Breast epithelium (tissue), 4 donors: Measurements from ENCODE around the gene EBI3. TPM values are rescaled to one million over a fixed set of nuclear protein-coding genes. Genes with fewer than 3 reads are reported as not detected.

Experiments
- DNase-seq, 2 donors: peaks; one replicate each; pipeline ENCODE4 v3.0.0-alpha.2; 2019; ENCODE audit warnings: low spot score in 2 of 2
- H3K27ac ChIP-seq, 2 donors: fragments of 200-600 bp; sonication (generic) in 1 of 2; one replicate each; pipeline ENCODE4 v1.5.1; 2016 to 2019; ENCODE audit warnings: mild to moderate bottlenecking in 1 of 2
- H3K27me3 ChIP-seq, 2 donors: fragments of 200-600 bp; sonication (generic) in 1 of 2; one replicate each; pipeline versions ENCODE4 v1.5.1 to v1.6.0; 2017 to 2019; ENCODE audit warnings: control low read depth in 1 of 2, mild to moderate bottlenecking in 1 of 2
- H3K36me3 ChIP-seq: fragments of 200-600 bp; one replicate; pipeline ENCODE4 v1.5.1; 2019
- H3K4me1 ChIP-seq, 2 donors: fragments of 200-600 bp; sonication (generic); one replicate each; pipeline ENCODE4 v1.5.1; 2016 to 2019; ENCODE audit warnings: control low read depth in 1 of 2
- H3K4me3 ChIP-seq, 3 donors: fragments of 200-600 bp; sonication (generic); 1 replicate in 2 of 3; 2 replicates in 1 of 3; pipeline ENCODE4 v1.5.1; 2016 to 2019; ENCODE audit warnings: mild to moderate bottlenecking in 3 of 3, moderate library complexity in 2 of 3
- H3K9me3 ChIP-seq, 2 donors: fragments of 200-600 bp; sonication (generic) in 1 of 2; one replicate each; pipeline ENCODE4 v1.5.1; 2016 to 2019; ENCODE audit warnings: control low read depth in 1 of 2
- POLR2A ChIP-seq: fragments of 450-650 bp; IDR thresholded peaks from one replicate; pipeline ENCODE4 v1.6.1; 2016; ENCODE audit warnings: antibody characterized with exemption, mild to moderate bottlenecking, moderate library complexity
- POLR2AphosphoS5 ChIP-seq, 3 donors: sonication (generic); formaldehyde crosslinking; IDR thresholded peaks; one replicate each; pipeline ENCODE4 v1.6.1; 2017; ENCODE audit warnings: antibody characterized with exemption in 3 of 3
- intact Hi-C: fragments of 100-400 bp; cut with DNase I; formaldehyde crosslinking; loops from one replicate; pipeline ENCODE4 v1.15.1; 2023; ENCODE audit warnings: low total_unique reads
- total RNA-seq, 3 donors: library from RNA; depleted of rRNA; stranded (reverse); fragments of >200 nt; gene quantifications; one replicate each; pipeline ENCODE4 v1.1.0, GENCODE V29; 2016
- TF ChIP-seq, protein P1 (sequence below), 3 donors: fragments of 450-650 bp; IDR thresholded peaks; one replicate each; pipeline ENCODE4 v1.5.1; 2016 to 2017; ENCODE audit warnings: antibody characterized with exemption in 3 of 3, mild to moderate bottlenecking in 3 of 3, moderate library complexity in 3 of 3

EBI3 gene
- total RNA-seq: 10 to 100 TPM in 1 of 3 donors, 1 to 10 TPM in 1, under 1 TPM in 1; 0.66 to 12.6 (median 8.2) TPM

GRCh38 chr19:4229179-4229931, at the start of gene EBI3:
Gene EBI3 (plus strand): TSS chr19:4229523. CDS start chr19:4229551, 28 bp downstream.
- no peak for DNase-seq
- H3K4me1 ChIP-seq: no peaks in the 10 kb centered on the region
- H3K4me3 ChIP-seq: peak within 1 kb of the TSS in 2 of 3 donors; percentile 7 to 23

DNA sequence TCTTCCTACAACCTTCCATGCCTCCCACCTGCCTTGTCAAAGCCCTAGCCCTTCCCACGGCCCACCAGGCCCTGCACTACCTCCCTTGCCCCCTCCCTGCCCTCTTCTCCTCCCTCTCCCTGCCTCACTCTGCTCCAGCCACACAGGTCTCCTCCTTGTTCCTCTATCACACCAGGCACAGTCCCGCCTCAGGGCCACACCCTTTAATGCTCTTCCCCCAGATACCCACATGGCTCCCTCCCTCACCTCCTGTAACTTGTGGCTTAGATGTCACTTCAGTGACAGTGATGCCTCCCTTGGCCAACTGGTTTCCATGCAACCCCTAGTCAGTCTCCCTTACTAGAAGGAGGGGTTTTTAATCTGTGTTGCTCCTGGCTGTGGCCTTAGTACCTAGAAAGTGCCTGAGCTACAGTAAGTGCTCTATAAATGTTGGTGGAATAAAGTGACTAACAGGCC, 48.2 kb upstream of the EBI3 start:
- H3K27ac ChIP-seq: no peak overlapping the region
- H3K9me3 ChIP-seq: no peaks in the 10 kb centered on the region
- H3K4me3 ChIP-seq: peak overlapping the region in 2 of 3 donors; percentile 84 to 95
- no peak for DNase-seq
- H3K4me1 ChIP-seq: peaks cover 0 to 17% of the 10 kb centered on the region in 2 donors
- no peak for TF ChIP-seq POLR2AphosphoS5 (IDR thresholded peaks at IDR 0.05)
- TF ChIP-seq POLR2A: no peak
- TF ChIP-seq, protein P1, sequence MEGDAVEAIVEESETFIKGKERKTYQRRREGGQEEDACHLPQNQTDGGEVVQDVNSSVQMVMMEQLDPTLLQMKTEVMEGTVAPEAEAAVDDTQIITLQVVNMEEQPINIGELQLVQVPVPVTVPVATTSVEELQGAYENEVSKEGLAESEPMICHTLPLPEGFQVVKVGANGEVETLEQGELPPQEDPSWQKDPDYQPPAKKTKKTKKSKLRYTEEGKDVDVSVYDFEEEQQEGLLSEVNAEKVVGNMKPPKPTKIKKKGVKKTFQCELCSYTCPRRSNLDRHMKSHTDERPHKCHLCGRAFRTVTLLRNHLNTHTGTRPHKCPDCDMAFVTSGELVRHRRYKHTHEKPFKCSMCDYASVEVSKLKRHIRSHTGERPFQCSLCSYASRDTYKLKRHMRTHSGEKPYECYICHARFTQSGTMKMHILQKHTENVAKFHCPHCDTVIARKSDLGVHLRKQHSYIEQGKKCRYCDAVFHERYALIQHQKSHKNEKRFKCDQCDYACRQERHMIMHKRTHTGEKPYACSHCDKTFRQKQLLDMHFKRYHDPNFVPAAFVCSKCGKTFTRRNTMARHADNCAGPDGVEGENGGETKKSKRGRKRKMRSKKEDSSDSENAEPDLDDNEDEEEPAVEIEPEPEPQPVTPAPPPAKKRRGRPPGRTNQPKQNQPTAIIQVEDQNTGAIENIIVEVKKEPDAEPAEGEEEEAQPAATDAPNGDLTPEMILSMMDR (IDR thresholded peaks at IDR 0.05): no peak
- H3K36me3 ChIP-seq: no peaks in the 10 kb centered on the region
- H3K27me3 ChIP-seq: no peaks in the 10 kb centered on the region
- intact Hi-C loops: no loop called here

More at GRCh38 chr19:4229179-4229931, at the start of gene EBI3:
- H3K36me3 ChIP-seq: no peaks in the 10 kb centered on the region
- H3K27ac ChIP-seq: no peak within 1 kb of the TSS
- no peaks in the 10 kb centered on the region for H3K9me3 ChIP-seq
- H3K27me3 ChIP-seq: peaks cover 5 to 48% of the 10 kb centered on the region in 2 donors
- no peak for TF ChIP-seq POLR2A
- intact Hi-C loops: no loop called here

GRCh38 chr19:4182084-4182810, 47.1 kb upstream of the EBI3 start, which contains the start of the genes ANKRD24 and SIRT6:
Gene ANKRD24 (plus strand): TSS chr19:4182689. CDS start chr19:4186426, 3,737 bp downstream.
Gene SIRT6 (minus strand): TSS chr19:4182563. CDS start chr19:4182539, 24 bp downstream.
- intact Hi-C loops: no loop called here
- no peaks in the 10 kb centered on the region for H3K36me3 ChIP-seq
- peak within 1 kb of the TSS; percentile 84 to 95 (median 95) for H3K4me3 ChIP-seq
- peak within 1 kb of the TSS; percentile 64 to 74 for H3K27ac ChIP-seq
- TF ChIP-seq POLR2A (no peak), POLR2AphosphoS5 (IDR thresholded peaks at IDR 0.05) (peak; percentile 91 to 96 (median 92))
- H3K9me3 ChIP-seq: no peaks in the 10 kb centered on the region
- DNase-seq: peak; percentile 90 to 92
- no peaks in the 10 kb centered on the region for H3K27me3 ChIP-seq
- peaks cover 0 to 17% of the 10 kb centered on the region in 2 donors for H3K4me1 ChIP-seq

DNA sequence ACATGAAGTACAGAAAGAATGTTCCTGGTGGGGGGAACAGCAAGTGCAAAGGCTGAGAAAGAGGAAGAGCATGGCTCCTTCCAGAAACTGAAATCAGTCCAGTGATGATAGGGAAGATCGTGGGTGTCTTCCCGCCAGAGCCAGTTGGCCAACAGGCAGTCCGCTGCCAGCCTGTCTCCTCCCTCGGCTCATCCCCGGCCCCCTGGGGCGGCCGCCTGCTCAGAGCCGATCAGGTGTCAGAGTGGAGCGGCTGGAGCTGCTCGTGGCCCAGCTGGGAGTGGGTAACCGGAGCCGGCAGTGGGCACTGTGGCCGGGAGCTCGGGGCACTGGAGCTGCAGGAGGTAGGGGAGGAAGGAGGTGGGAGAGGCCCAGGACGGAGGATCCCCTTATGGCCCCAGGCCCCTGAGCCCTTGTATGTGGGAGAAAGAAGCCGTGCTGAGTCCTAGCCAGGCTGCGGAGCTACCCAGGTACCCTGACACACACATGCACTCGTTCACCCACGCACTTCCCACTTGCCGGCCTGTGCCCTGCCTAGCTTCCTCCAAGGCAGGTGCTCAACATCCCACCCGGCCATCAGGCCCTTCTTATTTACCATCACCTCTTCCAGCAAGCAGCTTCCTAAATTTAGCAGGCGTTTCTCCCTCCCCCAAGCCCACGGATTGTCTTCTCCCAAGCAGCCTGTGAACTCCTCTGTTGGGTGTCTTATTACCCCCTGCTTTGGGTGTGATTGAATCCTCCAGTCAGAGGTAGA, 45.2 kb upstream of the EBI3 start:
- Histone ChIP-seq H3K4me3 (no peak overlapping the region), H3K4me1 (peaks cover 0 to 17% of the 10 kb centered on the region in 2 donors), H3K36me3 (no peaks in the 10 kb centered on the region), H3K9me3 (no peaks in the 10 kb centered on the region), H3K27me3 (no peaks in the 10 kb centered on the region), H3K27ac (no peak overlapping the region)
- intact Hi-C loops: no loop called here
- TF ChIP-seq POLR2AphosphoS5 (IDR thresholded peaks at IDR 0.05) (no peak), POLR2A (no peak)
- TF ChIP-seq, protein P1 (IDR thresholded peaks at IDR 0.05): no peak
- DNase-seq: no peak

GRCh38 chr19:4184718-4185352, 44.5 kb upstream of the EBI3 start:
- intact Hi-C loops: no loop called here

More at GRCh38 chr19:4184718-4185352, 44.5 kb upstream of the EBI3 start:
- Histone ChIP-seq H3K4me3 (no peak overlapping the region), H3K36me3 (no peaks in the 10 kb centered on the region), H3K27ac (no peak overlapping the region), H3K9me3 (no peaks in the 10 kb centered on the region), H3K4me1 (peaks cover 0 to 17% of the 10 kb centered on the region in 2 donors), H3K27me3 (no peaks in the 10 kb centered on the region)
- DNase-seq: no peak
- TF ChIP-seq POLR2A (no peak), POLR2AphosphoS5 (IDR thresholded peaks at IDR 0.05) (no peak)
- TF ChIP-seq, protein P1 (IDR thresholded peaks at IDR 0.05): no peak
